OCI-LY1 (cell line): ENCODE results near the gene GALNT14.

Experiments
- EZH2 ChIP-seq: fragments of 200-600 bp; sonication (generic), shearing (Covaris generic); IDR thresholded peaks from 2 replicates; pipeline ENCODE4 v1.8.0; 2017; ENCODE audit warnings: borderline replicate concordance, mixed run types, mild to moderate bottlenecking, antibody characterized with exemption, low read length, moderate library complexity, mixed read lengths
- TF ChIP-seq, protein P1 (sequence below): fragments of 200-600 bp; sonication (generic), shearing (Covaris generic); IDR thresholded peaks from 2 replicates; pipeline ENCODE4 v1.5.1; 2017; ENCODE audit warnings: mild to moderate bottlenecking, antibody characterized with exemption, low read length, moderate library complexity, mixed read lengths

DNA sequence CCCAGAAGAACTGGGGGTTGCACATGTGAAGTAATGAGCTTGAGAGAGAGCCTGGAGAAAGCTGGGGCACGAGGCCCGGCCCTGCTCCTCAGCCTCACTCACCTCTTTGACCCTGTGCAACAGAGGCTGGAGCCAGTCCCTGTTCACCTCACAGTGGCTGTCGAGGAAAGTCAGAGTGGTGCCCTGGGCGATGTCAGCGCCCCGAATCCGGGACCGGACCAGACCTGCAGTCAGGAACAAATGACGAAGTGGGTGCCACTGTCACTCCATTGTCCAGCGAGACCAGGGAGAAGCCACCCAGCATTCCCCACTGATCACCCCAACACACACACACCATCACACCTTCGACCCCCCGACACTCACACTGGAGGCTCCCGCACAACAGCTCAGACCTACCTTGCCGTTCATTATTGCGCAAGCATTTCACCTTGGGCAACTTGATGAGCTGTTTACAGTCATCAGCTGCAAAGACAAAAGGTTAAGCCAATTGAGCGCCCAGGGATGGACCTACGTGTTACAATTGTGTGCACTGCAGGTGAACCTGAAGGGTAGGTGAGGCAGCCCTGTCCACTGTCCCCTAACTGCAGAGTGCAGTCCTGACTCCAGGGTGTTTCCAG is 182.6 kb downstream of the GALNT14 start:
- TF ChIP-seq, protein P1, sequence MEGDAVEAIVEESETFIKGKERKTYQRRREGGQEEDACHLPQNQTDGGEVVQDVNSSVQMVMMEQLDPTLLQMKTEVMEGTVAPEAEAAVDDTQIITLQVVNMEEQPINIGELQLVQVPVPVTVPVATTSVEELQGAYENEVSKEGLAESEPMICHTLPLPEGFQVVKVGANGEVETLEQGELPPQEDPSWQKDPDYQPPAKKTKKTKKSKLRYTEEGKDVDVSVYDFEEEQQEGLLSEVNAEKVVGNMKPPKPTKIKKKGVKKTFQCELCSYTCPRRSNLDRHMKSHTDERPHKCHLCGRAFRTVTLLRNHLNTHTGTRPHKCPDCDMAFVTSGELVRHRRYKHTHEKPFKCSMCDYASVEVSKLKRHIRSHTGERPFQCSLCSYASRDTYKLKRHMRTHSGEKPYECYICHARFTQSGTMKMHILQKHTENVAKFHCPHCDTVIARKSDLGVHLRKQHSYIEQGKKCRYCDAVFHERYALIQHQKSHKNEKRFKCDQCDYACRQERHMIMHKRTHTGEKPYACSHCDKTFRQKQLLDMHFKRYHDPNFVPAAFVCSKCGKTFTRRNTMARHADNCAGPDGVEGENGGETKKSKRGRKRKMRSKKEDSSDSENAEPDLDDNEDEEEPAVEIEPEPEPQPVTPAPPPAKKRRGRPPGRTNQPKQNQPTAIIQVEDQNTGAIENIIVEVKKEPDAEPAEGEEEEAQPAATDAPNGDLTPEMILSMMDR = no peak
- TF ChIP-seq EZH2 = no peak
